ENCODE data around the gene PKDREJ. TPM values are rescaled to one million over a fixed set of nuclear protein-coding genes. Genes with fewer than 3 reads are reported as not detected.

Gene PKDREJ
- total RNA-seq, 1 experiment from 2014 or later = not detected

DNA sequence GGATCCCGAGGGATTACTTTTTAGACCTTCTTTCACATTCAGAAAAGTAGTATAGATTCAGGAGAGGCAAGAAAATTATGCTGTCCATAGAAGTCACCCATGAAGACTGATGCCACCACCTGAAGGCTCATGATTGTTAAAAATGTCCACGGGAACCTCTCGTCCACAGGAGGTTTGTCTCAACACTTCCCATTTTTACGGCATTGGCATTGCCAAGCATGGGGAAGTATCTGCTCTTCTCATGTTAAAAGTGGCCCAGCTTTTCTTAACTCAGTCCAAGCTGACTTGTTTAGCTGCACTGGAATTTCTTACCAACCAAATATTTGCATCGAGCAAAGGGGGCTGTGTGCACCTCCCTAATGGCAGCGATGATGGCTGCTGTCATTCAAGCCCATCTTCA, 22.6 kb downstream of the PKDREJ start:
- intact Hi-C loops (cut with micrococcal nuclease; ENCODE audit: unreplicated experiment) = no loop called here

DNA sequence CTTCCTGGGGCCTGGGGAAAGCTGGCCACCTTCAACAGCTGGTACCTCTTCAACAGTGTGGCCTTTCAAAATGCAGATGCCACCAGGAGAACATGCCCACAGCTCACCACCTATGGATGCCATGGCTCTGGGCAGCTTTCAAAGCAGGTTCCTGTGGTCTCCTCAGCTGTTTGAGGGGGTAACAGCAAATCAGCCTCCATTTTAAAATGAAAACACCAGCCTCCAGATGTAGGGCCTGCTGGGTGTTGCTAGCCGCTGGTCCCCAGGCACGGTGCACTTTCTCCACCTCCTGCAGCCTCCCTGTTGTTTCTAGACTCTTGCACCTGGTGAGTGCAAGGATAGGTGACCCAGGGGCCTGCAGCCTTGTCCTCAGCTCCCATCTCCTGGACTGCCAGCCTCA, 23.1 kb downstream of the PKDREJ start:
- no peaks in the 10 kb centered on the region for H3F3A ChIP-seq (ENCODE audit: insufficient read depth, low read depth)
- TF ChIP-seq, protein P1, sequence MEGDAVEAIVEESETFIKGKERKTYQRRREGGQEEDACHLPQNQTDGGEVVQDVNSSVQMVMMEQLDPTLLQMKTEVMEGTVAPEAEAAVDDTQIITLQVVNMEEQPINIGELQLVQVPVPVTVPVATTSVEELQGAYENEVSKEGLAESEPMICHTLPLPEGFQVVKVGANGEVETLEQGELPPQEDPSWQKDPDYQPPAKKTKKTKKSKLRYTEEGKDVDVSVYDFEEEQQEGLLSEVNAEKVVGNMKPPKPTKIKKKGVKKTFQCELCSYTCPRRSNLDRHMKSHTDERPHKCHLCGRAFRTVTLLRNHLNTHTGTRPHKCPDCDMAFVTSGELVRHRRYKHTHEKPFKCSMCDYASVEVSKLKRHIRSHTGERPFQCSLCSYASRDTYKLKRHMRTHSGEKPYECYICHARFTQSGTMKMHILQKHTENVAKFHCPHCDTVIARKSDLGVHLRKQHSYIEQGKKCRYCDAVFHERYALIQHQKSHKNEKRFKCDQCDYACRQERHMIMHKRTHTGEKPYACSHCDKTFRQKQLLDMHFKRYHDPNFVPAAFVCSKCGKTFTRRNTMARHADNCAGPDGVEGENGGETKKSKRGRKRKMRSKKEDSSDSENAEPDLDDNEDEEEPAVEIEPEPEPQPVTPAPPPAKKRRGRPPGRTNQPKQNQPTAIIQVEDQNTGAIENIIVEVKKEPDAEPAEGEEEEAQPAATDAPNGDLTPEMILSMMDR (conservative IDR thresholded peaks at IDR 0.05) = no peak
- TF ChIP-seq EZH2 (IDR thresholded peaks at IDR 0.05; ENCODE audit: low read depth) = no peak
- intact Hi-C loops (cut with micrococcal nuclease; ENCODE audit: unreplicated experiment) = no loop called here
- no peak overlapping the region for H3K4me2 ChIP-seq
- no peaks in the 10 kb centered on the region for H3K79me2 ChIP-seq (ENCODE audit: low read depth)
- H3K9me2 ChIP-seq (ENCODE audit: insufficient read depth) = no peaks in the 10 kb centered on the region
- no peak overlapping the region for H2AFZ ChIP-seq
- no peaks in the 10 kb centered on the region for H3K4me1 ChIP-seq (replicated peaks; ENCODE audit: insufficient read depth)
- CTCF ChIA-PET = no interaction called here
- no peak overlapping the region for H3K4me3 ChIP-seq
- peaks cover 3% of the 10 kb centered on the region; the same call in 1 of the 2 replicates for H4K20me1 ChIP-seq (ENCODE audit: insufficient read depth)
- H3K9me3 ChIP-seq (ENCODE audit: insufficient read depth, low read depth) = no peaks in the 10 kb centered on the region
- POLR2A ChIA-PET (ENCODE audit: unreplicated experiment) = no interaction called here
- no peaks in the 10 kb centered on the region for H3K27me3 ChIP-seq (ENCODE audit: insufficient read depth, low read depth)
- DNase-seq = no peak
- BruUV-seq (replicated peaks) = no TSS peak
- H3K27ac ChIP-seq = no peak overlapping the region
- no peaks in the 10 kb centered on the region for H3K36me3 ChIP-seq (ENCODE audit: low read depth)

More for the DNA sequence above, 22.6 kb downstream of the PKDREJ start:
- TF ChIP-seq, protein P1 (conservative IDR thresholded peaks at IDR 0.05) = no peak
- no peak for TF ChIP-seq EZH2 (IDR thresholded peaks at IDR 0.05; ENCODE audit: low read depth)
- POLR2A ChIA-PET (ENCODE audit: unreplicated experiment) = no interaction called here
- Histone ChIP-seq H3K27me3 (ENCODE audit: insufficient read depth, low read depth) (no peaks in the 10 kb centered on the region), H4K20me1 (ENCODE audit: insufficient read depth) (peaks cover 3% of the 10 kb centered on the region; the same call in 1 of the 2 replicates), H3K79me2 (ENCODE audit: low read depth) (no peaks in the 10 kb centered on the region), H3F3A (ENCODE audit: insufficient read depth, low read depth) (no peaks in the 10 kb centered on the region), H3K4me2 (no peak overlapping the region), H3K9me2 (ENCODE audit: insufficient read depth) (no peaks in the 10 kb centered on the region), H3K4me3 (no peak overlapping the region), H3K4me1 (replicated peaks; ENCODE audit: insufficient read depth) (no peaks in the 10 kb centered on the region), H3K9me3 (ENCODE audit: insufficient read depth, low read depth) (no peaks in the 10 kb centered on the region), H3K27ac (no peak overlapping the region), H2AFZ (no peak overlapping the region), H3K36me3 (ENCODE audit: low read depth) (no peaks in the 10 kb centered on the region)
- no peak for DNase-seq
- CTCF ChIA-PET = no interaction called here
- no TSS peak for BruUV-seq (replicated peaks)

DNA sequence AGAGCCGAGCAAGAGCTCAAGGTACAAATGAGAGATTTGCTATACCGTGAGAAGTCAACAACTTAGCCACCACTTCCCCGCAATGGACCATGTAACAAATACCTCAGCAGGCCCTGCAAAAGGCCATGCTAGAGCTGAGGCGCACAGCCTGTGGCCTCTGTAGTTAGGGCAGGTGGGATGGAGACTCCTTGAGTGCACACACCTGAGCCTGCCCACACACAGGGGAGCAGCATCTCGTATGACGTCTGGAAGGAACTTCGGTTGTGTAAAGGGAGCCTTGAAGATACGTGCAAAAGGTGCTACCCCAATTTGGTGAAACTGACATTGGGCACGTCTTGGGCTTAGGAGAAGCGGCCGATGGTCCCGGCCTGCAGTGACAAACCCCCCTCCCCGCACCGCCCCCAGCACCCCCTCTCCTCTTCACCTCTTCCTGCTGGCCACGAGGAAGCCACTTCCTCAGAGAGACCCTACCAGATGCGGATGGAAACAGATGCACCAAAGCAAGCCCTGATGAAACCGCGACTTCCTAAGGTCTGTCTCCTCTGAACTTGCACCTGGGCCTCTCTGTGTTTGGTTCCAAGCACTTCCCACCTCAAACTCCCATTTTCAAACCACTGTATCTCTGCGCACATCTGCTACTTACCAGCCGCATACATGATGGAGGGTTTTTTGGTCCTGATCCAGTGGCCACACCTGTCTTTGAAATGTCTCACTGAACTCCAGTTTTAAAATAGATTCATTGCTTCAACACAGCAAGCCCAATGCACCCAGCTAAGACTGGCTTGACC, 23.7 kb downstream of the PKDREJ start:
- POLR2A ChIA-PET (ENCODE audit: unreplicated experiment) = no interaction called here
- BruUV-seq (replicated peaks) = no TSS peak

More for the DNA sequence above, 23.7 kb downstream of the PKDREJ start:
- Histone ChIP-seq H3K4me3 (no peak overlapping the region), H3K36me3 (ENCODE audit: low read depth) (no peaks in the 10 kb centered on the region), H4K20me1 (ENCODE audit: insufficient read depth) (peaks cover 3% of the 10 kb centered on the region; the same call in 1 of the 2 replicates), H3K4me1 (replicated peaks; ENCODE audit: insufficient read depth) (no peaks in the 10 kb centered on the region), H2AFZ (no peak overlapping the region), H3K4me2 (no peak overlapping the region), H3K79me2 (ENCODE audit: low read depth) (no peaks in the 10 kb centered on the region), H3K9me2 (ENCODE audit: insufficient read depth) (no peaks in the 10 kb centered on the region), H3F3A (ENCODE audit: insufficient read depth, low read depth) (no peaks in the 10 kb centered on the region), H3K27me3 (ENCODE audit: insufficient read depth, low read depth) (no peaks in the 10 kb centered on the region), H3K27ac (no peak overlapping the region), H3K9me3 (ENCODE audit: insufficient read depth, low read depth) (no peaks in the 10 kb centered on the region)
- DNase-seq = no peak
- TF ChIP-seq, protein P1 (conservative IDR thresholded peaks at IDR 0.05) = no peak
- no peak for TF ChIP-seq EZH2 (IDR thresholded peaks at IDR 0.05; ENCODE audit: low read depth)
- CTCF ChIA-PET = no interaction called here
- intact Hi-C loops (cut with micrococcal nuclease; ENCODE audit: unreplicated experiment) = loop anchor here (10.0 kb wide), 1 partner anchor 85 kb away; the partner anchor contains the start of gene PPARA
